ENCODE results near the gene TSPO. TPM values are rescaled to one million over a fixed set of nuclear protein-coding genes. Genes with fewer than 3 reads are reported as not detected.

Gene TSPO
- total RNA-seq, 2 donors from 2014 or later: 76.4 to 110 TPM

DNA sequence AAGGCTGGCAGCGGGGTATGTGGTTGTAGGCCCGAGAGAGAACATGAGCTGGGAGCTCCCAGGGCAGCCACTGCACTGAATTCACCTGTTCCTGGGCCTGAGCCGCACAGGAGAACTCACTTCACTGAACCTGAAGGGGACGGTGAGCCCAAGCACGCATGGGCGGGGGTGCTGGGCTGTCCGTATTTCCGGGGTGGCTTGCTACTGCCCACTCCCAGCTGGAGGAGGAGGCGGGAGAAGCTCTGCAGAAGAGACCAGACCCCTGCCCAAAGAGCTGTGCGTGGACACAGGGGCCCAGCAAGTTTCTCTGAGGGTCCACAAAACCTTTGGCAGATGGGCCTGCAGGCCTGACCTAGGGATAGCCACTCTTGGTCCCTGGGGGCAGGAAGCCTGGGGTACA is 30.8 kb downstream of the TSPO start:
- Mint-ChIP-seq H3K9me3 (no peaks in the 10 kb centered on the region), H3K27ac (no peak overlapping the region), H3K36me3 (no peaks in the 10 kb centered on the region), H3K4me1 (ENCODE audit: low read depth in 2 of 2) (peaks cover 4% of the 10 kb centered on the region in 2 donors), H3K27me3 (no peaks in the 10 kb centered on the region), H3K4me3 (no peak overlapping the region)
- DNase-seq (ENCODE audit: low spot score): no peak
- ATAC-seq: no peak

DNA sequence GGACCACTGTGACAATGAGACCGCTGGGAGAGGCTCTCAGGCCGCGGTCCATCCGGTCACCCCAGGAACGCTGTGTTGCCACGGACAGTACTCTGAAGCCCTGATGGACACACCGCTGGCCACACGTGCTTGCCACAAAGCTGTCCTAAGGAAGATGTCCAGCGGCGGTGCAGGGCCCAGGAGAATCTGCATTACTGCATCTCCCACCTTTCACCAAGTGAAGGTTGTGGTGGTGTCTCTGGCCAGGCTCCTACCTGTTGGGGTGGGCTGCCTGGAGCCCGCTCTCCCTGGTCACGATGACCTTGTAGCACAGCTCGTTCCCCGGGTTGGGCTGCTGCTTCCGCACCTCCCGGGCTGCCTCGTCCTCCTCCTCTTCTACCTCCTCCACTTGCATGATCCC is 31.4 kb downstream of the TSPO start:
- DNase-seq (ENCODE audit: low spot score) (no peak), ATAC-seq (no peak)
- no peaks in the 10 kb centered on the region for H3K9me3 Mint-ChIP-seq
- peaks cover 4% of the 10 kb centered on the region in 2 donors for H3K4me1 Mint-ChIP-seq (ENCODE audit: low read depth in 2 of 2)
- no peaks in the 10 kb centered on the region for H3K27me3 Mint-ChIP-seq
- no peak overlapping the region for H3K27ac Mint-ChIP-seq
- H3K36me3 Mint-ChIP-seq: no peaks in the 10 kb centered on the region
- H3K4me3 Mint-ChIP-seq: no peak overlapping the region

GRCh38 chr22:43183496-43184277 is 32.3 kb downstream of the TSPO start:
- H3K4me1 Mint-ChIP-seq (ENCODE audit: low read depth in 2 of 2): peaks cover 4% of the 10 kb centered on the region in 2 donors
- ATAC-seq (no peak), DNase-seq (ENCODE audit: low spot score) (no peak)
- no peak overlapping the region for H3K4me3 Mint-ChIP-seq
- no peaks in the 10 kb centered on the region for H3K36me3 Mint-ChIP-seq
- H3K27ac Mint-ChIP-seq: no peak overlapping the region
- no peaks in the 10 kb centered on the region for H3K9me3 Mint-ChIP-seq
- no peaks in the 10 kb centered on the region for H3K27me3 Mint-ChIP-seq

GRCh38 chr22:43185860-43186261 is 34.5 kb downstream of the TSPO start:
- H3K9me3 Mint-ChIP-seq: no peaks in the 10 kb centered on the region
- H3K36me3 Mint-ChIP-seq: no peaks in the 10 kb centered on the region
- peaks cover 4% of the 10 kb centered on the region in 2 donors for H3K4me1 Mint-ChIP-seq (ENCODE audit: low read depth in 2 of 2)
- H3K27me3 Mint-ChIP-seq: no peaks in the 10 kb centered on the region
- no peak for ATAC-seq
- DNase-seq (ENCODE audit: low spot score): no peak
- H3K27ac Mint-ChIP-seq: no peak overlapping the region
- H3K4me3 Mint-ChIP-seq: peak overlapping the region; percentile 67

DNA sequence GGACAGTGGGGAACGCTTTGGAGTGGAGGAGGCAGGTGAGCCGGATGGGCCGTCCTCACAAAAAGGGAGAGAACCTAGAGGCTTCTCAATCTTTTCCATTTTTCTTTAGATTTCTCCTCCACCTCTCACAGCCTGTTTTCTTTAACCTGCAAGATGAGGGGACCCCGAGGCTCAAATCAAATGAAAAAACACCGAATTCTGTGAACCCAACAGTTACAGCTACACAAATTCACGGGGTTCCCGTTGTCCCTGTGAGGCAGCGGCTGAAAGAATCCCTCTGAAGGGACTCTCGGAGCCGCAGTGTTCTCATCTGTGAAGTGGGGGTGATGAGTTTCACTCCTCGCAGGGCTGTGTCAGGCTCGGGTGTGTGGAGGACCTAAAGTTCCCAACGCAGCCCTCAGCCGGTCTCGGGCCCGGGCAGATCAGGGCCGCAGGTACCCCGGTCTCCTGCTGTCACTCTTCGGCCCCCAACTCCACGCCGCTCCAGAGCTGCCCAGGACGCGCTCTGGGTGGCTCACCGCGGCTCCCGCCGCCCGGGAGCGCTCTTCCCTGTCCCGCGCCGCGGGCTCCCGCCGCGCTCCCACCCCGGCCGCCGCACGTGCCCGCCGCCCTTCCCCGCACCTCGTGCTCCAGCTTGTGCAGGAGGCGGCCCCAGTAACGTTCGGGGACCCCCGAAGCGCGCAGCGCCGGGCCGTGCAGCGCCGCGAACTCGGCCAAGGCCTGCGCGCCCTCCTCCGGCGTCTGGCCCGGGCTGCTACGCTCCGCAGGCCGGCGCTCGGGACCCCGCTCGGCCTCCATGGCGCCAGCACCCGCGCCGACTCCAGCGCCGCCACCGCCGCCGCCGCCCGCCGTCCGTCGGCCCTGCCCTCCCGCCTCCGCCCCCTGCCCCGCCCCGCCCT is 35.2 kb downstream of the TSPO start, which contains the start of gene TTLL12:
Gene TTLL12 (minus strand): TSS at position 863 of the 899 bp plus-strand sequence. CDS start 65 bp downstream, at position 798.
- Mint-ChIP-seq H3K4me1 (ENCODE audit: low read depth in 2 of 2) (peaks cover 4% of the 10 kb centered on the region in 2 donors), H3K4me3 (peak within 1 kb of the TSS; percentile 77), H3K36me3 (no peaks in the 10 kb centered on the region), H3K9me3 (no peaks in the 10 kb centered on the region), H3K27me3 (peaks cover 0 to 2% of the 10 kb centered on the region in 2 donors), H3K27ac (peak within 1 kb of the TSS; percentile 79 to 91)
- DNase-seq (ENCODE audit: low spot score) (peak; percentile 77), ATAC-seq (peak; percentile 72 to 77)

- Mint-ChIP-seq H3K27me3 (peaks cover 0 to 3% of the 10 kb centered on the region in 2 donors), H3K27ac (peak overlapping the region; percentile 79 to 91), H3K4me1 (ENCODE audit: low read depth in 2 of 2) (peaks cover 4% of the 10 kb centered on the region in 2 donors), H3K9me3 (no peaks in the 10 kb centered on the region), H3K36me3 (no peaks in the 10 kb centered on the region), H3K4me3 (peak overlapping the region; percentile 77)
- DNase-seq (ENCODE audit: low spot score) (peak; percentile 99), ATAC-seq (peak; percentile 95 to 96)
Measured at GRCh38 chr22:43187171-43188099, 36.1 kb downstream of the TSPO start.

- DNase-seq (ENCODE audit: low spot score) (no peak), ATAC-seq (no peak)
- peak overlapping the region; percentile 23 to 56 for H3K27ac Mint-ChIP-seq
- no peaks in the 10 kb centered on the region for H3K36me3 Mint-ChIP-seq
- H3K27me3 Mint-ChIP-seq: peaks cover 0 to 3% of the 10 kb centered on the region in 2 donors
- peaks cover 3 to 4% of the 10 kb centered on the region in 2 donors for H3K4me1 Mint-ChIP-seq (ENCODE audit: low read depth in 2 of 2)
- H3K4me3 Mint-ChIP-seq: peak overlapping the region; percentile 13
- no peaks in the 10 kb centered on the region for H3K9me3 Mint-ChIP-seq
Measured at GRCh38 chr22:43188829-43189545, 37.6 kb downstream of the TSPO start.

DNA sequence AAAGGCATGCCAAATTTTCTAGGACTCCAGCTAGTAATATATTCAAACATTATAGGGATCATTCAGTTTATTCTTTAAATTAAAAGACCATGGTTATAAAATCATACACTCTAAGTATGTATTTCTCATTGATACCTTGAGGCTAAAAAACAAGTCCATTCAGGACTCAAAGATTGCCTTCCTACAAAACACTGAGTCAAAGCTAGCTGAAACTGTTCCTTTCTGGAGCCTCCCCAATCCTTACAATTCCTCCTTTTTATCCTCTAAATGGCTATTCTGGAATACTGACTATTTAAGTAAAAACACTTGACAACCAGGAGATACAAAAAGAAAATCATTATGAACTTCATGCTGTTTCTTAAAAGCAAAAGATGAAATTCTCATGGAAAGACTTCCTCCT is 40.5 kb downstream of the TSPO start:
- no peak for ATAC-seq
- H3K27ac Mint-ChIP-seq: no peak overlapping the region

DNA sequence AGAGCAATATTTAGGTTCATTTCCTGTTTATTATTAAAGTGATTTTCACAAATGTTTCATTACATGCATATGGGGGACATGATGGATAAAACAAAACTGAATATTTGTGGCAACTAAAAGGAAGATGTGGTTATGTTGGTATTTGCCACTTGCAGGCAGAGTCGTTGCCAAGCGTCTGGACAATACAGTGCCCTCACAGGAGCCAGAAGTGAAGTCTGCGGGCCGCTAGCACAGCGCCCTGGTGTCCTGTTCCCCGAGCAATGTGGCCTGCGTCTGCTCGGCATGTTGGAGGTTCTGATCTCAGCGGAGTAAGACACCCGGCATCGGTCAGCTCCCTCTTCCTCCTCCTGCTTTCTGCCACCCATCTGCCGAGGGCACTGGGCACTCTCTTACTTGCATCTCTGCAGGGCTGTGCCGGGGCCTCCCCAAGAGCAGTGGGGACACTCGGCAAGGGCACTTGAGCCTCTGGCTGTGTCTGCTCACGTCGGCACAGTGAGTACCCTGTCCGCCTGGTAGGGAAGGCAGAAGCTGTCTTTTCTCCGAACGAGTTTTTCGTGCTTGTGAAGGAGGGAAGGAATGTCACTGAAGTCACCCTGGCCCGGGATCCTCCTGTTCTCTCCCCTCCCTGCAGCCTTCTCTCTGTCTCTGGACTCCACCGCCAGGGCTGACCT is 46.0 kb downstream of the TSPO start:
- Mint-ChIP-seq H3K27ac (no peak overlapping the region), H3K27me3 (peaks cover 7% of the 10 kb centered on the region in 2 donors), H3K9me3 (no peaks in the 10 kb centered on the region), H3K4me3 (no peak overlapping the region), H3K36me3 (no peaks in the 10 kb centered on the region), H3K4me1 (ENCODE audit: low read depth in 2 of 2) (no peaks in the 10 kb centered on the region)
- DNase-seq (ENCODE audit: low spot score): no peak
- ATAC-seq: no peak

More for the DNA sequence above, 40.5 kb downstream of the TSPO start:
- Mint-ChIP-seq H3K4me3 (no peak overlapping the region), H3K36me3 (no peaks in the 10 kb centered on the region), H3K27me3 (peaks cover 3 to 7% of the 10 kb centered on the region in 2 donors), H3K4me1 (ENCODE audit: low read depth in 2 of 2) (no peaks in the 10 kb centered on the region), H3K9me3 (no peaks in the 10 kb centered on the region)
- DNase-seq (ENCODE audit: low spot score): no peak

DNA sequence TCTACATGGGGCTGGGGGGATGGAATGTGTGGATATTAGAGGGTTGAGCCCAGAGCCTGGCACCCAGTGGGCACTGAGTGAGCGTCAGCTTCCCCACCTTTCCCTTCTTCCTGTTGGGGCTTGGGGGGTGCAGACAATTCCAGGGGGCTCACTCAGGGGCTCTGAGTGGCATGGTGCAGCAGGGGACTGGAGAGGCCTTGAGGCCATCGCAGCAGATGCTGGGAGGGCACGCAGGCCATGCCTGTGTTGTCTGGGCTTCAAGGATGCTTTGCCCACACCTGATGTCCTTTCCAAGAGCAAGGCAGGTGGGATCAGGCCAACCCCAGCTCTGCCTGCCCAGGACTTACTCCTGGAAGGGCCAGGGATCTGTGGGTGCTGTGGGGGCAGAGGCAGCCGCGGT is 46.8 kb downstream of the TSPO start:
- peak in 1 of 2 donors; percentile 36 for ATAC-seq
- Mint-ChIP-seq H3K9me3 (no peaks in the 10 kb centered on the region), H3K4me1 (ENCODE audit: low read depth in 2 of 2) (no peaks in the 10 kb centered on the region), H3K27me3 (peaks cover 7% of the 10 kb centered on the region in 2 donors), H3K36me3 (no peaks in the 10 kb centered on the region), H3K4me3 (no peak overlapping the region), H3K27ac (no peak overlapping the region)
- no peak for DNase-seq (ENCODE audit: low spot score)

DNA sequence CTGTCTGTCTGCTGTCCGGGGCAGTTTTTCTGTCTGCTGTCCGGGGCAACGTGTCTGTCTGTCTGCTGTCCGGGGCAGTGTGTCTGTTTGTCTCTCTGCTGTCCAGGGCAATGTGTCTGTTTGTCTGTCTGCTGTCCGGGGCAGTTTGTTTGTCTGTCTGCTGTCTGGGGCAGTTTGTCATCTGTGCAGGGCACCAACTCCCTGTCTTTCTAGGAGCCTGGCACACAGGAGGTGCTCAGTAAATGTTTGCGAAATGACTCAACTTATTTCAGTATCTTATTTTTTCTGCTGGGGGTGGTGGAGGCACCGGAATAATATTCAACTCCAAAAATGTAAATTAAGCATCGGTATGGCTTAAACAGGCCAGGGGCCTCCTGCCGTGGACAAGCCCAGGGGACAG is 47.6 kb downstream of the TSPO start:
- Mint-ChIP-seq H3K4me1 (ENCODE audit: low read depth in 2 of 2) (no peaks in the 10 kb centered on the region), H3K4me3 (no peak overlapping the region), H3K27ac (no peak overlapping the region), H3K9me3 (no peaks in the 10 kb centered on the region), H3K27me3 (peaks cover 7% of the 10 kb centered on the region in 2 donors), H3K36me3 (no peaks in the 10 kb centered on the region)
- DNase-seq (ENCODE audit: low spot score) (no peak), ATAC-seq (no peak)

- H3K4me3 Mint-ChIP-seq: no peak overlapping the region
- DNase-seq (ENCODE audit: low spot score) (no peak), ATAC-seq (peak in 1 of 2 donors; percentile 49)
- H3K27ac Mint-ChIP-seq: no peak overlapping the region
- no peaks in the 10 kb centered on the region for H3K4me1 Mint-ChIP-seq (ENCODE audit: low read depth in 2 of 2)
- H3K27me3 Mint-ChIP-seq: peaks cover 6 to 7% of the 10 kb centered on the region in 2 donors
- no peaks in the 10 kb centered on the region for H3K9me3 Mint-ChIP-seq
- no peaks in the 10 kb centered on the region for H3K36me3 Mint-ChIP-seq
Measured at GRCh38 chr22:43199541-43199940, 48.2 kb downstream of the TSPO start.

Measured in natural killer cell treated with Interleukin-12 subunit alpha and Interleukin-12 subunit beta and Interleukin-15 and Interleukin-18, amount 100 ng/mL, for 72 hours (primary cell).